RPMI7951 (cell line): ENCODE data around the gene MED16. TPM values are rescaled to one million over a fixed set of nuclear protein-coding genes. Genes with fewer than 3 reads are reported as not detected.
"Not testable (repeated sequence)": the region's sequence is repeated elsewhere in the genome, so short reads cannot be mapped to it uniquely, and the experiment has no call there.

ENCODE experiments used
- DNase-seq: peaks from one replicate; pipeline ENCODE4 v3.0.0-alpha.2; 2012; ENCODE audit warnings: low read depth
- total RNA-seq: library from RNA; depleted of rRNA; stranded (reverse); fragments of >200 nt; shearing (Covaris generic); gene quantifications from 2 replicates; pipeline ENCODE4 v1.2.3, GENCODE V29; 2014

The MED16 gene
- total RNA-seq, 1 experiment from 2014 or later: 16.5 TPM

- no peak for DNase-seq
These were observed 3.2 kb downstream of the MED16 start for GRCh38 chr19:889662-890295.

DNA sequence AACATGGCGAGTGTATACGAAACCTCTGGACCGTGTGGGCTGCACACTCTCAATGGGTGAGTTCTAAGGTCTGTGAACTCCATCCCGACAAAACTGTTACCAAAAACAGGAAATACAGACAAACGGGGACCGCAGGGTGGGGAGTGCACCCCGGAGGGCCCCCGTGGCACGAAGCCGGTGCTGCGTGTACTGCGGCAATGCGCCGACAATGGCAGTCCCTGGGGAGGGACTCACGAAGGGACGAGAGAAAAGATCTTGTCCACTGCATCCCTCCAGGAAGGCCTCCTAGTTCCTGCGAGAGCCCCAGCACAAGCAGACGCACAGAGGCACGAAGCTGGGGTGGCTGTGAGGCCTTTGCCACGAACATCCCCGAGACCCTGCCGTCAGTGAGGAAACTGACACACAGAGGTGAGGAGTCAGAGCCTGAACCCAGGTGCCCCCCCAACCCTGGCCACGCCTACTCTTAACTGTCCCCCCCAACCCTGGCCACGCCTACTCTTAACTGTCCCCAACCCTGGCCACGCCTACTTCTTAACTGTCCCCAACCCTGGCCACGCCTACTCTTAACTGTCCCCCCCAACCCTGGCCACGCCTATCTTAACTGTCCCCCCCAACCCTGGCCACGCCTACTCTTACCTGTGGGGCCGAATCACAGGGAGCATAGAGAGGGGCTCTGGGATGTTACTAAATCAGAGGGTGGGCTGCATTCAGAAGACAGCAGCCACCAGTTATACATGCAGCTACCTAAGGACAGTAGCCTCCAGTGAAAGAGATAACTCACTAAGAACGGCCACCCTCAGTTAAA lies 4.2 kb downstream of the MED16 start:
- DNase-seq: no peak

- no peak for DNase-seq
These were observed 5.4 kb downstream of the MED16 start for GRCh38 chr19:887599-887998.

GRCh38 chr19:887072-887471 lies 5.9 kb downstream of the MED16 start:
- DNase-seq: peak; percentile 80

DNA sequence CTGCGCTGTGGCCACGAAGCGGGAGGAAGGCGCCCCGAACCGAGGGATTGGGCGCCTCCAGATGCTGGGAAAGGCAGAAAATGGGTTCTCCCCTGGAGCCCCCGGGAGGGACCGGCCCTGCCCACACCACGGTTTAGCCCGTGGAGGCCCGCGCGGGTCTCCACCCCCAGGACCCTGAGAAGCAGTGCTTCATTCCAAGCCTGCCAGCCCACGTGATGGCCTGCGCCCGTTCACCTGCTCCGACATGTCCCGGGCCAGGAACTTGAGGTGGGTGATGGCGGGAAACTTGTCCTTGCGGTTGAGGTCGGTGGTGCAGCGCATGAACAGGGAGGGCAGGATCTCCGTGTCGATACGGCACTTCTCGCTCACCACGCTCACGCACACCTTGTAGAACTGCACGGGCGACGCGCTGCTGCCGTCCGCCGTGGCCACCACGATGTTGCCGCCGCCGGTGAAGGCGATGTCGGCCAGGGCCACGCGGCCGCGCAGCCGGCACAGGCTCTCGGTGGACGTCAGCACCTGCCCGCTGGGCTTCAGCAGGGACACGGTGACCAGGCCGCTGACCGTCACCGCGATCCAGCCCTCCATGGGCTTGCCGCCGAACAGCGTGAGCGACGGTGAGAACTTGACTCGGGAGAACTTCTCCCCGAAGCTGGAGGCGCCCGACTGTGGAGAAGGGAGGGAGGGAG lies 7.3 kb downstream of the MED16 start:
- DNase-seq: no peak

- no peak for DNase-seq
These were observed 8.4 kb downstream of the MED16 start for GRCh38 chr19:884420-885211.

GRCh38 chr19:883661-884211 lies 9.3 kb downstream of the MED16 start:
- no peak for DNase-seq

GRCh38 chr19:882871-883497 lies 10.0 kb downstream of the MED16 start:
- no peak for DNase-seq

DNA sequence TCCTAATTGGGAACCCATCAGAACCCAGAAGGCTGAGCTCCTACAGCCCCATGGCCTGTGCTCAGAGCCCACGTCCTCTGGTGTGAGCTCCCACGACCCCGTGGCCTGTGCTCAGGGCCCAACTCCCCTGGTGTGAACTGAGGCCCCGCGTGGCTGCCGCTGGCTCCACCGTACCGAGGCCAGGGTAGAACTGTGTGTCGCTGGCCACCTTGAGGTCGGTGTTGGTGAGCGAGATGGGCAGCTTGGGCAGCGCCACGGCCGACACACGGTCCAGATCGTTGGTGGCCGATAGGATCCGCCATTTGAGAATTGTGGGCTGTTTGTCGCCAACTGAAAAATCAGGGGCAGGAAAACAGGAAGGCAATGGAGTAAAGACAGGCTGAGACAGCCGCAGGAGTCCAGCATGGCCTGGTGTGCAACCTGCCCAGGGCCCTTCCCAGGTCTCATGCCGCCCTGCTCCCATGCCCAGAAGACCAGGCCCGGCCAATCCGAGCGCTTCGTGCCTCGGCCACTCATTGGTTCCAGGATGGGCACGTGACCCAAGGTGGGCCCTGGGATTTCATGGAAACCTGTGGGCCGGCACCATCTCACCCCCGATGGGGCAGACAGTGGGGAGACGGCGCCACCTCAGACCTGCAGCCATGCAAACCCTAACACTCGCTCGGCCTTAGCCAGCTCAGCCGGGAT lies 11.5 kb downstream of the MED16 start:
- no peak for DNase-seq

GRCh38 chr19:879711-880438 lies 13.1 kb downstream of the MED16 start:
- no peak for DNase-seq

- not testable (repeated sequence) for DNase-seq
These were observed 14.0 kb downstream of the MED16 start for GRCh38 chr19:878751-879561.

GRCh38 chr19:877992-878660 lies 14.9 kb downstream of the MED16 start:
- not testable (repeated sequence) for DNase-seq

- DNase-seq: no peak
These were observed 16.1 kb downstream of the MED16 start for GRCh38 chr19:876780-877314.

- no peak for DNase-seq
These were observed 16.9 kb downstream of the MED16 start for GRCh38 chr19:876089-876488.

DNA sequence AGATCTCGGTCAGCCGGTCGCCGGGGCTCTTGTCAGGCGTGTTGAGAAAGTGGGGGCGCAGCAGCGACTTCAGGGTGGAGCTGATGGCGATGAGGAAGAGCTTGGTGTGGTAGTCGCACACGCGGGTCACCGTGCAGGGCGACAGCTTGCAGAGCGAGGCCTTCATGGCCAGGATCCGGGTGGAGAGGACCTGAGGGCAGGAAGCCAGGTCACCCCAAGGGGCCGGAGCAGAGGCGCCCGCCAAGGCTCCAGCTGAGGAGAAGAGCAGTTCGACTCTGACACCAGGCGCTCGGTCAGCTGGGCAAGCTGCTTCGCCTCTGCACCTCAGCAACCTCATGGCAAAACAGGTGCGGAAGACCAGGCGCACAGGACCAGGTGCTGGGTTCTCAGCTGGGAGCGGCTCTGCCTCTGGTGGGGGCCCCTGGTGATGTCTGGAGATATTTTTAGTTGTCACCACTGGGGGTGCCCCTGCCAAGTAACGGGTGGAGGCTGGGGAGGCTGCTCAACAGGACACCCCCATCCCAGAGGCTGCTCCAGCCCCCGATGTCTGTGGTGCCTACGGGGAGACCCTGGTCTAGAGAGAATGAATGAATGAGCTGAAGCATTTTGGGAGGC lies 17.6 kb downstream of the MED16 start:
- DNase-seq: no peak

GRCh38 chr19:873561-874041 lies 19.4 kb downstream of the MED16 start:
- no peak for DNase-seq

DNA sequence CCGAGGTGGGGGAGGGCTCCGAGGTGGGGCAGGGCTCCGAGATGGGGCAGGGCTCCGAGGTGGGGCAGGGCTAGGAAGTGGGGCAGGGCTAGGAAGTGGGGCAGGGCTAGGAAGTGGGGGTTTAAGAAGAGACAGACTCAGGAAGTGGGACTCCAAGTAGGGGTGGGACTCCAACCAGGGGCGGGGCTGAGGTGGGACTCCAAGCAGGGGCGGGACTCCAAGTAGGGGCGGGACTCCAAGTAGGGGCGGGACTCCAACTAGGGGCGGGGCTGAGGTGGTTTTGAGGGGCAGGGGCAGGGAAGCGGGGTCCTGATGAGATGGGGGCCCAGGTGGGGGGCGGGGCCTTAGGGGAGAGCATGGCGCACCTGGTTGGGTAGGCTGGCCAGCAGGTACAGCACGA lies 19.9 kb downstream of the MED16 start:
- DNase-seq: peak; percentile 49
